ENCODE results near the gene AHNAK2. TPM values are rescaled to one million over a fixed set of nuclear protein-coding genes. Genes with fewer than 3 reads are reported as not detected.

Gene AHNAK2
- total and polyA plus RNA-seq, 2 experiments from 2014 or later: 17.8 to 78.0 TPM

GRCh38 chr14:105019861-105020814, 42.0 kb upstream of the AHNAK2 start:
- Histone ChIP-seq H3K4me3 (peak overlapping the region; percentile 86), H3K27ac (peak overlapping the region; percentile 96), H3K27me3 (no peaks in the 10 kb centered on the region), H3K36me3 (no peaks in the 10 kb centered on the region), H3K4me1 (ENCODE audit: low read depth) (peaks cover 23% of the 10 kb centered on the region), H3K9me3 (ENCODE audit: low read depth) (no peaks in the 10 kb centered on the region)
- DNase-seq (ENCODE audit: low read depth in 1 of 2, low spot score in 1 of 2): peak; percentile 46 to 74
- no peak for TF ChIP-seq CTCF (IDR thresholded peaks at IDR 0.05; ENCODE audit: low read depth, low read length)

GRCh38 chr14:105018414-105018813, 40.2 kb upstream of the AHNAK2 start:
- no peak overlapping the region for H3K4me3 ChIP-seq
- H3K27ac ChIP-seq: no peak overlapping the region
- no peaks in the 10 kb centered on the region for H3K9me3 ChIP-seq (ENCODE audit: low read depth)
- peaks cover 34% of the 10 kb centered on the region for H3K4me1 ChIP-seq (ENCODE audit: low read depth)
- no peak for TF ChIP-seq CTCF (IDR thresholded peaks at IDR 0.05; ENCODE audit: low read depth, low read length)
- no peaks in the 10 kb centered on the region for H3K36me3 ChIP-seq
- H3K27me3 ChIP-seq: no peaks in the 10 kb centered on the region
- no peak for DNase-seq (ENCODE audit: low read depth in 1 of 2, low spot score in 1 of 2)

GRCh38 chr14:105015905-105016304, 37.7 kb upstream of the AHNAK2 start:
- Histone ChIP-seq H3K27ac (no peak overlapping the region), H3K4me3 (no peak overlapping the region), H3K36me3 (peaks cover under 1% of the 10 kb centered on the region), H3K9me3 (ENCODE audit: low read depth) (no peaks in the 10 kb centered on the region), H3K4me1 (ENCODE audit: low read depth) (peaks cover 54% of the 10 kb centered on the region), H3K27me3 (no peaks in the 10 kb centered on the region)
- no peak for DNase-seq (ENCODE audit: low read depth in 1 of 2, low spot score in 1 of 2)
- TF ChIP-seq CTCF (IDR thresholded peaks at IDR 0.05; ENCODE audit: low read depth, low read length): no peak

GRCh38 chr14:105015242-105015641, 37.1 kb upstream of the AHNAK2 start:
- H3K27me3 ChIP-seq: no peaks in the 10 kb centered on the region
- DNase-seq (ENCODE audit: low read depth in 1 of 2, low spot score in 1 of 2): no peak
- no peaks in the 10 kb centered on the region for H3K9me3 ChIP-seq (ENCODE audit: low read depth)
- H3K4me1 ChIP-seq (ENCODE audit: low read depth): peaks cover 61% of the 10 kb centered on the region
- TF ChIP-seq CTCF (IDR thresholded peaks at IDR 0.05; ENCODE audit: low read depth, low read length): no peak
- no peak overlapping the region for H3K4me3 ChIP-seq
- peaks cover 7% of the 10 kb centered on the region for H3K36me3 ChIP-seq
- H3K27ac ChIP-seq: peak overlapping the region; percentile 27

GRCh38 chr14:105014631-105015030, 36.5 kb upstream of the AHNAK2 start:
- H3K9me3 ChIP-seq (ENCODE audit: low read depth): no peaks in the 10 kb centered on the region
- H3K27ac ChIP-seq: peak overlapping the region; percentile 24
- H3K36me3 ChIP-seq: peaks cover 11% of the 10 kb centered on the region
- TF ChIP-seq CTCF (IDR thresholded peaks at IDR 0.05; ENCODE audit: low read depth, low read length): no peak
- no peak for DNase-seq (ENCODE audit: low read depth in 1 of 2, low spot score in 1 of 2)
- no peaks in the 10 kb centered on the region for H3K27me3 ChIP-seq
- peaks cover 63% of the 10 kb centered on the region for H3K4me1 ChIP-seq (ENCODE audit: low read depth)
- no peak overlapping the region for H3K4me3 ChIP-seq

All from cardiac muscle cell (in vitro differentiated cells and primary cell).